ENCODE data around the gene NAXE.
"Not testable (repeated sequence)": the region's sequence is repeated elsewhere in the genome, so short reads cannot be mapped to it uniquely, and the experiment has no call there.

NAXE gene

DNA sequence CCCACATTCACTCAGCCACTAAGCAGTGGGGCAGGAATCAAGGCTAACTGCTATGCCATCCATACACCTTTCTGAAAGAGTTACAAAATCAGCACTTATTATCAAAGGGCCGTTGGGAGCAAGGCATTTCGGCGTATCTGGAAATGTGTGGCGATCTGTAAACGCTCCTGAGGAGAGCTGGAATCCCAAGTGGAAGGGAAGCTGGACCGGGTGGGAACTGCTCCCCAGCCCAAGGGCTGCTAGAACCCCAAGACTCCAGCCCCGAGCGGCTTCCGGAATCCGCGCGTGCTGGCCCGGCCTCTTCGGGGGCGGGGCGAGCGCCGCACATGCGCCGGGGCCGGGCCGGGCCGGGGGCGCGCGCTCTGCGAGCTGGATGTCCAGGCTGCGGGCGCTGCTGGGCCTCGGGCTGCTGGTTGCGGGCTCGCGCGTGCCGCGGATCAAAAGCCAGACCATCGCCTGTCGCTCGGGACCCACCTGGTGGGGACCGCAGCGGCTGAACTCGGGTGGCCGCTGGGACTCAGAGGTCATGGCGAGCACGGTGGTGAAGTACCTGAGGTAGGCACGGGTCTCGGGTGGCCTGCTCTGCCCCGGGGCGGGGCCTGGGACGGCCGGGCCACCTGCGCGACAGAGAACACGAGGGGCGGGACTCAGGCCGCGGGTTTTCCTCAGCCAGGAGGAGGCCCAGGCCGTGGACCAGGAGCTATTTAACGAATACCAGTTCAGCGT, at the start of gene NAXE:
TSS of gene NAXE (plus strand) at position 345 of the 726 bp plus-strand sequence. CDS start at position 374, 29 bp downstream.
- DNase-seq = peak; percentile 28

DNA sequence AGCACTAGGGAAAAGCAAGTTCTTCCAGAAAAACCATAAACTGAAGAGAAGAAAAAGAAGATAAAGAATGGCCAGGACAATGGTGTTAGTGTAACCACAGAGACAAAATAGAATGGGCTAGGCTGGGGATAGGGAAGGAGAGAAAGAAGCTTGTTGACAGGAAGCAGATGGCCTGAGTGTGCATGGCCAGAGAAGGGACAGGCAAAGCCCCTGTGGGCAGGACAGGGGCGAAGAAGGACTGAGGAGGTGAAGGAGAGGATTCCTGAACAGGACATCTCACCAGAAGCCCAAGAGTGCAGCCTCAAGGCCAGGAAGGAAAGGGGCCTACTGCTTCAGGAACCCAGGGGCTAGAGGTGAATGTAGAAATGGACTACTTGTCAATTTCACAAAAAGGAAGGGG, 48.5 kb upstream of the NAXE start:
- no peak for DNase-seq

DNA sequence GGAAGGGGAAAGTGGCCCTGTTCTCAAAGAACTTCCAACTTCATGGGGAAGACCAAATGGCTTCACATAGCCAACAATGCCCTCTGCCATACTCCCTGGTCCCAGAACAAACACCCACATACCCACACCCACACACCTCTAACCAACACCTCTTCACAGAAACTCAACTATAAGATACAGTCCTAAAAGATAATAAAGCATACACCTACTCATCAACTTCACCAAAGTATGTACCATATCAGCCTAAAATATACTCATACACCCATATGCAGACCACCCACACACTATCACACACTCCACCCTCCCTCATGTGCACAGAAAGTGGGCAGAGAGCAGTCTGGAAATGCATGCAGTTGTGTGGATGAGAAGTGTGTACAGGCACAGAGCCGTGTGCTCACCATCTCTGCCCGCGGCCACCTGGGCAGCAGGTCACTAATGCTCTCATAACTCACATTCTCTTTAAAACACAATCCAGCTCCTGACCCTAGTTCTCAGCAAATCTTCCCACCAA, 46.9 kb upstream of the NAXE start:
- DNase-seq = no peak

DNA sequence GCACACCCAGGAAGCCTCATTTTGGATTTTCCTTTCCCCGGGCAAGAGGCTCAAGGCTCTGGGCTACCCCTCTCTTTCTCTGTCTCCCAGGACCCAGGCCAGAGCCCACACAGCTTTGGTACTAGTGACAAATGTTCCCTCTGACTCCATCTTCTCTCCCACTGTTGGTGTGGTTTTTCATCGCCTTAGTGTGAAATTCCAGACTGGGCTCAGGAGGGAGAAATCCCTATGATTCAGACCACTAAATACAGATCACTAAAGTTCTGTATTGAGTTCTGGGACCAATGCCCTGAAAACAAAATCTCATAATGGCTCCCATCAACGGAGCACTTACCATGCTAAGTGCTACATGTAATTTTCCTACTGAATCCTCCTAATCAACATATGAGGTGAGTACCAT, 45.3 kb upstream of the NAXE start:
- no peak for DNase-seq

DNA sequence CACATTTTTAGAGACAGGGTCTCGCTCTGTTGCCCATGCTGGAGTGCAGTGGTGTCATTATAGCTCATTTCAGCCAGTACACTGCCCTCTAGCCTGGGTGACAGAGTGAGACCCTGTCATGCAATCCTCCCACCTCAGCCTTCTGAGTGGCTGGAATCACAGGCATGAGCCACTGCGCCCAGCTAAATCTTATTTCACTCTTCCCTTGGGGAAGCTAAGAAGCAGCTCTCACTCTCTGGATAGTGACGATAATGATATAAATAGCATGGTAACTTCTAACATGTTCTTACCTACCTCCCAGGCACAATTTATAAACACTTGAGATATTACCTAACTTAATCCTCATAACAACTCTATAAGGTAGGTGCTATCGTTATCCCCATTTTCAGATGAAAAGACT, 44.1 kb upstream of the NAXE start:
- DNase-seq = no peak

DNA sequence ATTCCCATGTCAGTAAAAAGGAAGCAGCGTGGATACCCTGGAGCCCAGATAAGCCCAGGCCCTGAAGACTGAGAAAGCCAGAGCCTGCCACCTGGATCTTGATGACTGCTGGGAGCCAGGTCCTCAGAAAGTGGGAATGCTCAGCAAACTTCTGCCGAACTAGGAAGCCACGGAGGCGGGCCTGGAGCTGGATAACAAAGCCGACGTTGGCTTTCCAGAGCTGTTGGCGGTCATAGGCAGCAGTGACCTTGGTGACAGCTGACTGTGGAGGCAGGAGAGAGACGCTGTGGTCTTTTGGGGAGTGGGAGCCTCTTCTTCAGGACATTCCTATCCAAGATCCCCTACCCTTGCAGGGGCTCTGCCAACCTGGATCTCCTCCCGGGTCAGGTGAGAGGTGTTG, 43.6 kb upstream of the NAXE start:
- no peak for DNase-seq

DNA sequence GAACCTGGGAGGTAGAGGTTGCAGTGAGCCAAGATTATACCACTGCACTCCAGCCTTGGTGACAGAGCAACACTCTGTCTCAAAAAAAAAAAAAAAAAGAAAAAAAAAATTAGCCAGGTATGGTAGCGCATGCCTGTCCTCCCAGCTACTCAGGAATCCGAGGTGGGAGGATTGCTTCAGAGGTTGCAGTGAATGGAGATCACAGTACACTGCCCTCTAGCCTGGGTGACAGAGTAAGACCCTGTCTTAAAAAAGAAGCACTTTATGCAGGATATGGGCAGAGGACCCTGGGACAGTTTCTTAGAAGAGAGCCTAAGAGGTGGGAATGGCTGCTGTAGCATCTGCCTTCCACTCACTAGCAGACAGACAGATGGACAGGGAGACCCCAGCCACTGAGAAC, 42.2 kb upstream of the NAXE start:
- DNase-seq = no peak

DNA sequence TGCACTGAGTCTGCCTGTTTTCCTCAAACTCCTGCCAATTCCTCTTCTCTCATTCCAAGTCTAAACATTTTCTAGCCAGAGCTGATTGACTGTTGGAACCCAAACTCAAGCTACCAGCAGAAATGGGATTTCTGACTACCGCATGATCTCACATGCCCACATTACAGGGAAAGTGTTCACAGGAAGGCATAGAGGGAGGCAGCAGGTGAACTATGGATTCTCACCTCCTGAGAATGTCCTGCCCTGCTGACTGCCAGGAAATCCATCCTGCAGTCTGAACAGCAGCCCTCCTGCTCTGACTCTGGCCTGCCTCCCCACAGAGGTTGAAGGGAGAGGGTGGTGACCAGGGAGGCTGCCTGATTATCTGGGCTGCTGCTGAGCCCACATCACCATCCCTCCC, 41.7 kb upstream of the NAXE start:
- DNase-seq = no peak

DNA sequence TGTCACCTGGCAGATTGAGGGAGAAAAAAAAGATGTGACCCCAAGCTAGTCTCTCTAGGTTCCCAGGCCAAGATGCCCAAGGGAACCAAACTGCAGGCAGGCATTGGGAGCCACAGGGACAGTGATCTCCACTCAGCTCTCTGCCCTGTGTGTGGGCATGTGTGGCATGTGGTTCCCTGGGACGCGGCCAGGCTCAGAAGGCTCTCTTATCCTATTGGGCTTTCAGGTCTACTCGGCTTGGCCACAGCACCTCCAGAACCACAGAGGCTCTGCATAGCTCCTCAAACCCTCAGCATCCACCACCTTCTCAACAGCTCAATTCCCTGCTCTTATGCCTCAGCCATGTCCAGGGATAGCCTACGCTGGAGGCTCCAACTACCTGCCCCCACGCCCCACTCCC, 41.2 kb upstream of the NAXE start:
- no peak for DNase-seq

DNA sequence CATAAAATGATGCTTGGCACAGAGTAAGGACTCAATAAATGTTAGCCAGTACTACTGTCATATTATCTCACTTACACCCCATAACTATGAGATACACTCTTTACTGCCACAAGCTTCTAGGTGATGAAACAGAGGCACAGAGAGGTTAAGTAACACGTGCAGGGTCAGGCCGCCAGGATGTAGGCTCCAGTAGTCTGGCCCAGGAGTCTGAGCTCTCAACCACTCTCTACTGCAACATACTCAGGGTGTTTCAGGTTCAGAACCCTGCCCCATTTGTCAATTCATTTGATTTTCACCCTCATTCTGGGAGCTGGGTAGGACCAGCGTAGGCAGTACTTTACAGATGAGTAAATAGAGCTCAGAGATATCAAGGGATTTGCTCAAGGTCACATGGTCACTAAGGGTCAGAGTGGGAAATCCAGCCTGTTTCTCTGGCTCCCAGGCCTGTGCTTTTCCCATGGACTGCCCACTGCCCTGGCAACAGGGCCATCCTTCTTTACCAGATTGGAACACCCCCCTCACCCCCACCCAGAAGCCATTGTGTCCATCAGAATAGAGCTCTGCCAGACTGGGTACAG, 40.4 kb upstream of the NAXE start:
- no peak for DNase-seq

DNA sequence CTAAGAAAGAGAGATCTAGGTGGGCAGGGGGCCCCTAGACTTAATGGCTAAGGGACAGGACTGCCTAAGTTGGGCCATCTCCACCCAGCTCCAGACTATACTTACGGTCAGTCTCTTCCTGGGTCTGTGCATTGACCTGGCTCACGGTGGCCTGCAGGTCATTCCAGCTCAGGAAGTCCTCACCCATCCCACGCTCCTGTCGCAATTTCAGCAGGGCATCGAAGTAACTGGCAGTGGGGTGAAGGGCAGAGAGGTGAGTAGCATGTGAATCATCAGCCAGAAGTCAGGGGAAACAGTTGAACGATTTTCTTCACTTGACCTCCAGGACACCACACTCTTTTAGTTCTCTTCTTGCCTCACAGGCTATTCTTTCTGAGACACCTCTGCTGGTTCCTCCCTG, 39.7 kb upstream of the NAXE start:
- DNase-seq = no peak

DNA sequence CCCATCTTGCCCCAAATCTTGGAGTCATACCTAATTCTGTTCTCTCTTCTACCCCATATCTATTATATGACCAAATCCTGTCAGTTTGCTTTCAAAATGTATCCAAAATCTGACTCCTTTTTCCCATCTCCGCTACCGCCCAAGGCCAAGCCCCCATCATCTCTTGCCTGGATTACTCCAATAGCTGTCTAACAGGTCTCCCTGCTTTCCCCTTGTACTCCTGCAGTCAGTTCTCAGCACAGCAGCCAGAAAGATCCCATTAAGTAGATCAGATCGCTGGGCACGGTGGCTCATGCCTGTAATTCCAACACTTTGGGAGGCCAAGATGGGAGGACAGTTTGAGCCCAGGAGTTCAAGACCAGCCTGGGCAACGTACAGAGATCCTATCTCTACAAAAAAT, 39.1 kb upstream of the NAXE start:
- DNase-seq = no peak

DNA sequence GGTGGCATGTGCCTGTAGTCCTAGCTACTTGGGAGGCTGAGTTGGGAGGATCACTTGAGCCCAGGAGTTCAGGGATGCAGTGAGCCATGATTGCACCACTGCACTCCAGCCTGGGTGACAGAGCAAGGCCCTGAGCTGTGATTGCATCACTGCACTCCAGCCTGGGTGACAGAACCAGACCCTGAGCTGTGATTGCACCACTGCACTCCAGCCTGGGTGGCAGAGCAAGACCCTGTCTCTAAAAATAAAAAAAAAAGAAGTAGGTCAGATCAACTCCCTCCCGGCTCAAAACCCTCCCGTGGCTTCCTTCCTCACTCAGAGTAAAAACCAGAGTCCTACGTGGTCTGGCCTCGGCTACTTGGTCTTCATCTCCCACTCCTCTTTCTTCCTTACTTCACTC, 38.6 kb upstream of the NAXE start:
- DNase-seq = not testable (repeated sequence)

DNA sequence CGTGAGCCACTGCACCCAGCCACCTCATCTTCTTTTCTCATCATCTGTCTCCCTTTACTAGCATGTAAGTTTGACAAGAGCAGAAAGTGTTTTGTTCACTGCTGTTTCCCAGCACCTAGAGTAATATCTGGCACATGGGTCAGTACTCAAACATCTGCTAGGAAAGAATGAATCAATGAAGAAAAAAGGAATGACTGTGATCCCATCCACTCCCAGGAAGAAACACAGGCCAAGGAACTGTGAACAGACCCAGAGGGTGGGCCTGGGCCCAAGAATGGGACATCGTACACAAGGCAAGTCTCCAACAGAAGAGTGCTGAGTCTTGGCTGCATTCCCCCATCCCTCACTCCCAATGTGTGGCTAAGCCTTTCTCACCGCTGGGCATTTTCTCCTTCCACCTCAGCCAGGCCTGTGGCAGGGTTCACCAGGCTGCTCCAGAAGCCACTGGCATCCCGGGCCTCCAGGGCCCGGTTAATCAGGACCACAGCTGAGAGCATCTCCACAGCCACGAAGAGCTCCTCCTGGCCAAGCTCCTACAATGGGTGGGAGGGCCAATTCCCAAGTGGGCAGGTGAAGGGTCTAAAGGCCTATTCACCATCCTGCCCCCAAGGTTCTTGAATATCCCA, 37.6 kb upstream of the NAXE start:
- DNase-seq = no peak

DNA sequence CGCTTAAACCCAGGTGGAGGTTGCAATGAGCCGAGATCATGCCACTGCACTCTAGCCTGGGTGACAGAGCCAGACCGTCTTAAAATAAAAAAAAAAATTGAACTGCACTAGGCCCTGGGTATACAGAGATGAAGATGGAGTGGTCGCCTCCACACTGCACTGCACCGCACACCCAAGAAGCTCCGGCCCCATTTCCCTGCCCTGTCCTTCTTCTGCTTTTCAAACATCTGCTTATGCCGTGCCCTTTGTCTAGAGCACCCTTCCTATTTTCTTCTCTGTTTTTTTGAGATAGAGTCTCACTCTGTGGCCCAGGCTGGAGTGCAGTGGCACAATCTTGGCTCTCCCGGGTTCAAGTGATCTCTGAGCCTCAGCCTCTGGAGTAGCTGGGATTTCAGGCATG, 36.6 kb upstream of the NAXE start:
- no peak for DNase-seq

DNA sequence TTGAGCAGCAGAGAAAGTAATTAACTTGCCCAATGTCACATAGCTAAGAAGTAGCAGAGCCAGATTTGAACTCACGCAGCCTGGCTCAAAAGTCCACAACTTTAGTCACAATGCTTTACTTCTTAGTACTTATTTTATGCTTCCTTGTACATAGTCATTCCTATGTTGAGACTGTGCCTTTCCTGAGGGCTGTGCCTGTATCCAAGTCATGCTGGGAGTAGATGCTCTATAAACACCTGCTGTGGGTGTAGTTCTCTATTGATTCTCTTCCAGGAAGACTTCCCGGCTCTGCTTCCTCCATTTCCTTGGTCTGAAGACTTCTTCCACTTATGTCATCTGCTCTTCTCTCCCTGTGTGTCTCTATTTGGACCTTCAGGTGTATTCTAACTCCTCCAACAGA, 35.9 kb upstream of the NAXE start:
- no peak for DNase-seq

DNA sequence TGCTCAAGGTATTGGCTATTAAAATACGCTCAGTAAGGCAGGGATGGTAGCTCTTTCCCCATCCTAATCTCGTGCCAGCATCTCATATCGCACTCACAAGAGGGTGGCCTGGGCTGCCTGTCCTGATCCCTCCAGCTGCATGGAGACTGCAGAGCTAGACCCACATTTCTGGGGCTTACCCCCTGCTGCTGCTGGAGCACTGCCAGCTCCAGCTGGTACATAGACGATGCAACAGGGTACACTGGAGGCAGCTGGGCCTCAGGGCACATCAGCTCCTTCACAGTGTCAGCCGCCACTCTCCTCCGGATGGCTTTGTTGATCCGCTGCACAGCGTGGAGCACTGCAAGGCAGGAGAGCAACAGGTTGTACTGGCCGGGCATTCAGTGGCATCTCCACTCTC, 35.2 kb upstream of the NAXE start:
- no peak for DNase-seq

DNA sequence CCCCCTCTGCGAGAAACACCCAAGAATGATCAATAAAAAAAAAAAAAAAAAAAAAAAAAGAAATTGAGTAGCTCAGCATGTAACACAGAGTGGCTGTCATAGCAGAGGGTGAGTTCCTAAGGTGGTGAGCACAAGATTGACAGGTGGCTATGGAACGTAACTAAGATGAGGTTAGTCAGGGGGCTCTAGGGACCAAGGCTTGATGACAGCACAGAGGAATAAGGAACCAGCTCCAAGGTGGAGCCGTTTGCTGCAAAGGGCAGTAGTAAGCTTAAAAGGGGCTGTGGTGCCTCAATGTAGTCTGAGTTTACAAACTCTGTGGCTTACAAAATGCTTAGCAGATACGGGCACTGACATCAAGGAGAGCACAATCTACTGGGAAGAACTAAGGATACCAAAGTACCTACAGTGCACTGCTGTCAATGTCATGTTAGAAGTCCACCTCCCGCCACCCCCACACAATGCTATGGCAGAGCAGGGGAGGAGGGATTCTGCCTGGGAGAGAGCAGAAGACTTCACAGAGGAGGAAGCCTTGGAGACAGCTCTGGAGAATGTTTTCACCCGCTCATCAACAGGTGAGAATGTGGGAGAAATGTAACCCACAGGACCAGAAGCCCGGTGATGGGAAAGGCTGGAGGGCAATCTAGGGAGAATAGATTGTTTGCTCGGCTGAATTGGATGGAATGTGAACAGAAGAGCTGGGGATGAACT, 32.3 kb upstream of the NAXE start:
- DNase-seq = no peak

DNA sequence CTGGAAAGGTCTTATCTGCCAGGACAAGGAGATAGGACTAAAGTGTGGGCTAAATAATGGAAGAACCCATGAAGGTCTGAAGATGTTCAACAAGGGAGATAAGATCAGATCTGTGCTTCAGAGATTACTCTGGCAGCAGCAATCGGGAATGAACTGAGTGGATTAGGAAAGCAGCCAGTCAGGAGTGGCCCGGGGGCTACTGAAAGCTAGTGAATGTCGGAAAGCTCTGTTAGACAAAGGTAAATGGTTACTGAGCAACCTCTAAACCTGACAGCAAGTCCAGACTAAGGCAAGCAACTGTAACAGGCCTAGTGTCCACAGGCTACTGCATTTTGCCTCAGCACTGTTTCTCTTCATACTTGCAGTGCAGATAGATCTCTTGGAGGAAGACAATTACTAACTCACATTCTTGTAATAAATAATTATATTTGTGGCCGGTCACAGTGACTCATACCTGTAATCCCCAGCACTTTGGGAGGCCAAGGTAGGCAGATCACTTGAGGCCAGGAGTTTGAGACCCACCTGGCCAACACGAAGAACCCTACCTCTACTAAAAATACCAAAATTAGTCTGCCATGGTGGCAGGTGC, 31.7 kb upstream of the NAXE start:
- DNase-seq = no peak

DNA sequence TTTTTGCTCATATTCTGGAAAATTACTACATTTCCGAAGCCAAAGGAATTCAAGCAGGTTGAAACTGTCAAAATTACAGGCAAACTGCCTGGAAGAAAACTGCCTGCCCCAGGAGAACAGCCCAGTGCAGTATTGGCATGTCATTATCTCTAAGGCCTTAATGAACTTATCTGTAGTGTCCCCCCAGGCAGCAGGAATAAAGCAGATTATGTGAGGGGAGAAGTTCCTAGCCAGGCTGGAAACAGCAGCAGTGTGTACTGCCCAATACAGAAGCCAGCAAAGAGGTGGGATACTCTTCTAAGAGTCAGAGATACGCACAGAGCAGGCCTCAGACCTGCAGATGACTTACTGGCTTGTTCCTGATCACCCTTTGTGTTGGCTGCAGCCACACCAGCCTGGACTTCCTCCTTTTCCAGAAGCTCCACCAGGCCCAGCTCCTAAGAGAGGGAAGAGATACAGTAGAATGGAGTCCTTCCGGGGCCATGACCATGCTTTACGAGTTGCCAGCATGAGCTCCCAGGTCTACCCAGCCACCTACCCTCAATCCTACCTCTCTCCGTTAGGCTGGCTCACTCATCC, 30.9 kb upstream of the NAXE start:
- DNase-seq = no peak

DNA sequence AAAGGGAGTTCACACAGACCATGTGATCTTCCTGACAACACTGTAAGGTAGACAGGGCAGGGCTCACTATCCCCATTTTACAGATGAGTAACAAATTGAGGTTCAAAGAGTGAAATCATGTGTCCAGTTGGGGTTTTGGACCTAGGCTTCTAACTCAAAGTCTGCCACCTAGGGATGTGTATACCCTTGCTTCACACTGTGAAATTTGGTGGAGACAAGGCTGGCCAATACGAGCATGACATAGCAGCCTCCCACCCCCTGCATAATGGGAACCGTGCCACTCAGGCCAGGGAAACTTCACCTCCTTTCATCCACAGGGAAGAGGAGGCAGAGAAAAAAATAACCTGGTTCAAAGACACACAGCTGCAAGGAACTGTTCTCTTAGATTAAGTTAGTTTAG, 26.1 kb upstream of the NAXE start:
- DNase-seq = no peak

DNA sequence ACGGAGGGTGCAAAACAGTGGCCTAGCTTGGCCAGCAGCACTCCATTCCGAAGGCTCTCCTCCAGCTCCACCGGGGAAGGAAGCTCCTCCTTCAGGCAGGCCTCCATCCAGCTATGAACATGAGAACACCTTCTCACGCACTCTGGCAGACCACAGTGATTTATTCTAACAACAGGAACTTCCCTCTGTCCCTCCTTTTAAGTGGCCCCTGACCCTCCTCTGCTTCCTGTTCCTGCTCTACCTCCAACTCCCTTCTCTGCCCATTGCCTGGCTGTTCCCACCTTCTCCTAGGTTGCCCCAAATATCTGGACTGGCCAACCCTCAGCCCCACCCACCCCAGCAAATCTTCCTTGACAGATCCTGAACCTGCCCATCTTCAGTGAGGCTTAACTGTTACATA, 25.1 kb upstream of the NAXE start:
- no peak for DNase-seq

DNA sequence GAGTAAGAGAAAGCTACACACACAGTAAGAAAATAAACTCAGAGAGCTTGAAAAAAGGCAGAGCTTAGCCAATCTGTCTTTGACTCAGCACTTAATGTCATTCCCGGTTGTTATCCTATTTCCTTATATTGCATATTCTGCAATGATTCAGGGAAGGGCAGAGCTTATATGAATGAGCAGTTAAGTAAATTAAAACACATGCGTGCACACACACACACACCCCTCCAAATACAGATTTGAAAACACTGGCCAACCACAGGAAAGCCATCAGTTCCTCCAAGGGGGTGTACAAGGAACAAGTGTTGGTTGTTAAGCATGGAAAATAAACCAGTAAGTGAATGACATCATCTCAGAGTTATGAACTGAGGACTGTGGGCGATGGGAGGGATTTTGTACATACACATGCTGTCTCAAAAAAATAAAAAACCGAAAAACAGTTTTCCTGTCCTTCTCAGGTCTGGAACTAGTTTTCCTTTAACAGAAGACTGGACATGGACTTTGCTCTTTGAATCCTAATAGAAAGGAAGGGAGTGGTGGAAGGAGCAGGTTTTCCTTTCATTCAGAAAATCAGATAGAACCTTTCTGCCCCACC, 20.2 kb upstream of the NAXE start:
- DNase-seq = peak; percentile 28
